Measurements from ENCODE around the gene RGS8. TPM values are rescaled to one million over a fixed set of nuclear protein-coding genes. Genes with fewer than 3 reads are reported as not detected.

RGS8 gene, protein sequence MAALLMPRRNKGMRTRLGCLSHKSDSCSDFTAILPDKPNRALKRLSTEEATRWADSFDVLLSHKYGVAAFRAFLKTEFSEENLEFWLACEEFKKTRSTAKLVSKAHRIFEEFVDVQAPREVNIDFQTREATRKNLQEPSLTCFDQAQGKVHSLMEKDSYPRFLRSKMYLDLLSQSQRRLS
- total RNA-seq = not detected in 2 replicates

DNA sequence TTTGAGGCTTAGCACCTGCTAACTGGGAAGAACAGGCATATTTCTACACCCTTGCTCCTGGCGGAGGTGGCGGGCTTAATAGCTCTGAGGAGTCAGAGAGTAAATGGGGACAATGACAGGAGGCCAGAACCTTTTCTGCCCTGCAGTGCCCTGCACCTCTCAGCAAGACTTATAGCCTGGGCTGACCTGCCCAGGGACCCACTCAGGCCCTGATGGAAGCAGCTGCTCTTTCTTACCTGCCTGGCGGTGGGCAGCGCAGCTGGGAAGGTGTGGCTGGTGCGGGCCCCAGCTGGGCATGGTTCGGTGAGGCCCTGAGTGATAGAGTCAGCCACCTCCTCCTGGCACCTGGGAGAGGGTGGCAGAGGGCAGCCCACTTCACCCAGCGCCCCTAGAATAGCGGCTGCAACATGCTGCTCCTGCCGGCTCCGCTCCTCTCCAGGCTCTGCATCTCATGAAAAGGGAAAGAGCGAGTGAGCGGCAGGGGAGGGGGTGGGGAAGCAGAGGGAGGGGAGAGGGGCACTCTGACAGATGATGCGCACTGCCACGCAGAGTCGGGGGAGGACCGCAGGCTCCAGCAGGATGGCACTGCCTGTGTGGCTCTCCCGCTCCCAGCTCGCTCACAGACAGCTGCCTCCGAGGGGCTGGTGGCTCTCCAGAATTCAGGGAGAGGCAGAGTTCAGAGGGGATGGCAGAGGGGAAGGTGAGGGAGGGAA lies at the start of gene RGS8:
TSS of gene RGS8 (minus strand) at position 472 of the 713 bp plus-strand sequence. CDS start 14,938 bp downstream, outside the sequence.

Other genes starting within 250 kb of the RGS8 start
- not detected in 2 replicates for gene RGSL1, start 234.4 kb downstream of the RGS8 start, total RNA-seq
- 6.8 and 13.7 TPM in 2 replicates for gene RNASEL, start 95.3 kb downstream of the RGS8 start, total RNA-seq
- 0.14 and 0.30 TPM in 2 replicates for gene RGS16, start 80.2 kb downstream of the RGS8 start, total RNA-seq
- gene NPL, start 105.2 kb upstream of the RGS8 start, total RNA-seq = 1.2 and 1.5 TPM in 2 replicates
- 126 and 174 TPM in 2 replicates for gene DHX9, start 154.8 kb upstream of the RGS8 start, total RNA-seq

All from smooth muscle cell of the umbilical artery (primary cell).